Mesenchymal stem cell (in vitro differentiated cells and primary cell): ENCODE results near the gene GRB2.
A peak's percentile ranks its signal among the peaks of the same experiment; 100 is the strongest.

Source experiments
- DNase-seq: peaks from one replicate; pipeline ENCODE4 v3.0.0-alpha.2; 2013
- H2AFZ ChIP-seq: one replicate; pipeline ENCODE4 v1.6.1; 2013; ENCODE audit warnings: low read depth, mild to moderate bottlenecking, control low read depth, inconsistent platforms, low read length, moderate library complexity
- H2AK5ac ChIP-seq: 2 replicates; pipeline ENCODE4 v1.6.1; 2013; ENCODE audit warnings: low read length, moderate library complexity, mild to moderate bottlenecking, inconsistent platforms; ENCODE audit not compliant: severe bottlenecking
- H2BK120ac ChIP-seq: one replicate; pipeline ENCODE4 v1.6.1; 2013; ENCODE audit warnings: low read depth, mild to moderate bottlenecking, inconsistent platforms, low read length, moderate library complexity
- H2BK12ac ChIP-seq, 2 experiments: one replicate each; pipeline ENCODE4 v1.6.1; 2013; ENCODE audit warnings: inconsistent platforms in 2 of 2, low read length in 2 of 2, mild to moderate bottlenecking in 2 of 2, moderate library complexity in 2 of 2, control low read depth in 1 of 2
- H2BK15ac ChIP-seq: one replicate; pipeline ENCODE4 v1.6.1; 2013; ENCODE audit warnings: mild to moderate bottlenecking, low read depth, inconsistent platforms; ENCODE audit not compliant: poor library complexity, severe bottlenecking
- H2BK5ac ChIP-seq: 2 replicates; pipeline ENCODE4 v1.6.1; 2013; ENCODE audit warnings: low read depth, mild to moderate bottlenecking, low read length, control low read depth, inconsistent platforms; ENCODE audit not compliant: poor library complexity, severe bottlenecking
- H3K14ac ChIP-seq, 2 experiments: one replicate each; pipeline ENCODE4 v1.6.1; 2013; ENCODE audit warnings: inconsistent platforms in 2 of 2, low read length in 2 of 2, control low read depth in 1 of 2, mild to moderate bottlenecking in 1 of 2, moderate library complexity in 1 of 2
- H3K18ac ChIP-seq, 2 experiments: one replicate each; pipeline ENCODE4 v1.6.1; 2013; ENCODE audit warnings: inconsistent platforms in 2 of 2, low read length in 2 of 2, control low read depth in 1 of 2, low read depth in 1 of 2, mild to moderate bottlenecking in 1 of 2
- H3K23ac ChIP-seq, 2 experiments: one replicate each; pipeline ENCODE4 v1.6.1; 2013; ENCODE audit warnings: inconsistent platforms in 2 of 2, low read length in 2 of 2, mild to moderate bottlenecking in 2 of 2, moderate library complexity in 2 of 2, control low read depth in 1 of 2
- H3K27ac ChIP-seq: 2 replicates; pipeline ENCODE4 v1.5.1; 2013; ENCODE audit warnings: mild to moderate bottlenecking, moderate library complexity, low read length, control low read depth, inconsistent platforms; ENCODE audit not compliant: poor library complexity, severe bottlenecking
- H3K27me3 ChIP-seq, 2 experiments: 2 replicates each; pipeline versions ENCODE4 v1.6.1 to v1.7.0; 2013; ENCODE audit warnings: low read length in 2 of 2, mild to moderate bottlenecking in 2 of 2, moderate library complexity in 2 of 2, control low read depth in 1 of 2, inconsistent platforms in 1 of 2; ENCODE audit not compliant: control insufficient read depth in 1 of 2, insufficient read depth in 1 of 2
- H3K36me3 ChIP-seq, 2 experiments: 2 replicates each; pipeline versions ENCODE4 v1.6.1 to v1.7.0; 2013; ENCODE audit warnings: low read length in 2 of 2, control low read depth in 1 of 2, inconsistent platforms in 1 of 2, low read depth in 1 of 2, mild to moderate bottlenecking in 1 of 2; ENCODE audit not compliant: insufficient read depth in 2 of 2, control insufficient read depth in 1 of 2
- H3K4ac ChIP-seq, 2 experiments: one replicate each; pipeline ENCODE4 v1.6.1; 2013; ENCODE audit warnings: inconsistent platforms in 2 of 2, low read length in 2 of 2, mild to moderate bottlenecking in 2 of 2, moderate library complexity in 2 of 2, control low read depth in 1 of 2, low read depth in 1 of 2
- H3K4me1 ChIP-seq: 2 replicates; pipeline ENCODE4 v1.6.1; 2013; ENCODE audit warnings: low read depth, low read length, control low read depth; ENCODE audit not compliant: control insufficient read depth, insufficient read depth
- H3K4me2 ChIP-seq: 2 replicates; pipeline ENCODE4 v1.6.1; 2013; ENCODE audit warnings: low read length, mild to moderate bottlenecking, inconsistent platforms; ENCODE audit not compliant: poor library complexity, severe bottlenecking
- H3K4me3 ChIP-seq, 2 experiments: 2 replicates each; pipeline versions ENCODE4 v1.5.1 to v1.7.0; 2013; ENCODE audit warnings: low read length in 2 of 2, mild to moderate bottlenecking in 2 of 2, control low read depth in 1 of 2, low read depth in 1 of 2; ENCODE audit not compliant: insufficient read depth in 1 of 2
- H3K79me1 ChIP-seq: replicated peaks from 2 replicates; pipeline ENCODE4 v1.6.1; 2013; ENCODE audit warnings: mild to moderate bottlenecking, control low read depth, low read length, inconsistent platforms; ENCODE audit not compliant: poor library complexity, severe bottlenecking
- H3K9ac ChIP-seq: 2 replicates; pipeline ENCODE4 v1.7.0; 2013; ENCODE audit warnings: mild to moderate bottlenecking, low read length, moderate library complexity
- H3K9me3 ChIP-seq: 2 replicates; pipeline ENCODE4 v1.7.0; 2013; ENCODE audit warnings: mild to moderate bottlenecking, low read length; ENCODE audit not compliant: control insufficient read depth
- H4K8ac ChIP-seq: one replicate; pipeline ENCODE4 v1.6.1; 2013; ENCODE audit warnings: inconsistent platforms, mild to moderate bottlenecking, low read length, moderate library complexity
- H4K91ac ChIP-seq: one replicate; pipeline ENCODE4 v1.6.1; 2013; ENCODE audit warnings: mild to moderate bottlenecking, low read length, inconsistent platforms
- WGBS: methylation state at CpG from one replicate; pipeline ENCODE4 v1.1.7; 2013; ENCODE audit warnings: mixed read lengths; 5-methylcytosine and 5-hydroxymethylcytosine counted together

GRB2 gene

GRCh38 chr17:75384751-75385150, 20.7 kb downstream of the GRB2 start:
- no peaks in the 10 kb centered on the region for H3K27me3 ChIP-seq
- no peak overlapping the region for H2BK12ac ChIP-seq
- peaks cover 4% of the 10 kb centered on the region for H3K79me1 ChIP-seq
- no peak overlapping the region for H2AK5ac ChIP-seq
- no peak overlapping the region for H3K27ac ChIP-seq
- H3K18ac ChIP-seq: no peak overlapping the region
- H3K9me3 ChIP-seq: no peaks in the 10 kb centered on the region
- H3K4me1 ChIP-seq: peaks cover 9% of the 10 kb centered on the region
- no peak overlapping the region for H3K9ac ChIP-seq
- no peak overlapping the region for H3K4ac ChIP-seq
- no peak overlapping the region for H4K91ac ChIP-seq
- WGBS: 95% methylated on average over 8 of the region's 8 CpGs
- no peak overlapping the region for H3K4me3 ChIP-seq
- no peak overlapping the region for H3K4me2 ChIP-seq
- DNase-seq: no peak
- peaks cover 10% of the 10 kb centered on the region in 2 experiments for H3K36me3 ChIP-seq
- no peak overlapping the region for H3K23ac ChIP-seq
- no peak overlapping the region for H4K8ac ChIP-seq
- H2AFZ ChIP-seq: no peak overlapping the region
- H2BK5ac ChIP-seq: no peak overlapping the region
- H2BK120ac ChIP-seq: no peak overlapping the region
- H3K14ac ChIP-seq: no peak overlapping the region
- H2BK15ac ChIP-seq: no peak overlapping the region

GRCh38 chr17:75383842-75384195, 21.7 kb downstream of the GRB2 start:
- H2BK120ac ChIP-seq: no peak overlapping the region
- no peak for DNase-seq
- no peak overlapping the region for H3K4me3 ChIP-seq
- no peak overlapping the region for H3K18ac ChIP-seq
- no peak overlapping the region for H2BK15ac ChIP-seq
- H3K4me2 ChIP-seq: no peak overlapping the region
- peaks cover 4% of the 10 kb centered on the region for H3K79me1 ChIP-seq
- no peaks in the 10 kb centered on the region for H3K9me3 ChIP-seq
- H3K27me3 ChIP-seq: no peaks in the 10 kb centered on the region
- no peak overlapping the region for H2BK5ac ChIP-seq
- peaks cover 9% of the 10 kb centered on the region for H3K4me1 ChIP-seq
- H2BK12ac ChIP-seq: no peak overlapping the region
- no peak overlapping the region for H3K9ac ChIP-seq
- H3K4ac ChIP-seq: no peak overlapping the region
- no peak overlapping the region for H2AK5ac ChIP-seq
- no peak overlapping the region for H3K14ac ChIP-seq
- 91% methylated on average over 4 of the region's 5 CpGs for WGBS
- H4K8ac ChIP-seq: no peak overlapping the region
- H2AFZ ChIP-seq: no peak overlapping the region
- H3K36me3 ChIP-seq: peaks cover 10% of the 10 kb centered on the region in 2 experiments
- no peak overlapping the region for H4K91ac ChIP-seq
- no peak overlapping the region for H3K23ac ChIP-seq
- H3K27ac ChIP-seq: no peak overlapping the region

- H3K18ac ChIP-seq: no peak overlapping the region
- WGBS: 80% methylated on average over 1 of the region's 3 CpGs
Measured at GRCh38 chr17:75380750-75381149, 24.7 kb downstream of the GRB2 start.

GRCh38 chr17:75380315-75380714, 25.2 kb downstream of the GRB2 start:
- Histone ChIP-seq H3K4me2 (no peak overlapping the region), H3K27me3 (no peaks in the 10 kb centered on the region), H4K91ac (no peak overlapping the region), H2BK5ac (no peak overlapping the region), H2BK15ac (no peak overlapping the region), H3K36me3 (peaks cover 7 to 9% of the 10 kb centered on the region in 2 experiments), H4K8ac (no peak overlapping the region), H3K4me3 (no peak overlapping the region), H3K9me3 (no peaks in the 10 kb centered on the region), H3K9ac (no peak overlapping the region), H2BK120ac (no peak overlapping the region), H3K14ac (no peak overlapping the region), H3K27ac (no peak overlapping the region), H2AK5ac (no peak overlapping the region), H3K79me1 (peaks cover 9% of the 10 kb centered on the region), H3K18ac (no peak overlapping the region), H2BK12ac (no peak overlapping the region), H3K4ac (no peak overlapping the region), H3K4me1 (peaks cover 4% of the 10 kb centered on the region), H3K23ac (no peak overlapping the region), H2AFZ (no peak overlapping the region)
- peak; percentile 76 for DNase-seq

More at GRCh38 chr17:75380750-75381149, 24.7 kb downstream of the GRB2 start:
- Histone ChIP-seq H2BK15ac (no peak overlapping the region), H4K91ac (no peak overlapping the region), H3K79me1 (peaks cover 7% of the 10 kb centered on the region), H2BK5ac (no peak overlapping the region), H3K4ac (no peak overlapping the region), H2AK5ac (no peak overlapping the region), H3K4me3 (no peak overlapping the region), H3K4me1 (peaks cover 4% of the 10 kb centered on the region), H3K9ac (no peak overlapping the region), H3K27ac (no peak overlapping the region), H2AFZ (no peak overlapping the region), H3K36me3 (peaks cover 7% of the 10 kb centered on the region in 2 experiments), H3K14ac (no peak overlapping the region), H4K8ac (no peak overlapping the region), H3K4me2 (no peak overlapping the region), H2BK120ac (no peak overlapping the region), H3K9me3 (no peaks in the 10 kb centered on the region), H3K27me3 (no peaks in the 10 kb centered on the region), H3K23ac (no peak overlapping the region), H2BK12ac (no peak overlapping the region)
- no peak for DNase-seq
